DND-41 (cell line): ENCODE measurements around the gene OR10W1.

Experiments
- EZH2 ChIP-seq: IDR thresholded peaks from 3 replicates; pipeline ENCODE4 v1.6.1; 2012; ENCODE audit warnings: borderline replicate concordance, low read depth, mild to moderate bottlenecking, moderate library complexity, low read length, inconsistent platforms; ENCODE audit not compliant: severe bottlenecking
- TF ChIP-seq, protein P1 (sequence below): IDR thresholded peaks from 2 replicates; pipeline ENCODE4 v1.5.1; 2012; ENCODE audit warnings: borderline replicate concordance, low read length, moderate library complexity, mild to moderate bottlenecking; ENCODE audit not compliant: poor library complexity, severe bottlenecking; ENCODE audit errors: extremely low read depth

DNA sequence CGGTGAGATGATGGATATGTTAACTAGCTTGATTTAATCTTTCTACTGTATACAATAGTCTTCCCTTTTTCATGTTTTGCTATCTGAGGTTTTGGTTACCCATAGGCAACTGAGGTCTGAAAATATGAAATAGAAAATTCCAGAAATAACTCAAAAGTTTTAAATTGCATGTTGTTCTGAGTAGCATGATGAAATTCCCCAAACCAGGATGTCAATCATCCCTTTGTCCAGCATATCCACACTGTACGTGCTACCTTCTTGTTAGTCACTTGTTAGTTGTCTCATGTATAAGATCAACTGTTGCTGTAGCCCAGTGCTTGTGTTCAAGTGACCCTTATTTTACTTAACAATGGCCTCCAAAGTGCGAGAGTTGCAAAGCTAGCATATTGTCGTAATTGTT lies 21.2 kb upstream of the OR10W1 start:
- TF ChIP-seq, protein P1, sequence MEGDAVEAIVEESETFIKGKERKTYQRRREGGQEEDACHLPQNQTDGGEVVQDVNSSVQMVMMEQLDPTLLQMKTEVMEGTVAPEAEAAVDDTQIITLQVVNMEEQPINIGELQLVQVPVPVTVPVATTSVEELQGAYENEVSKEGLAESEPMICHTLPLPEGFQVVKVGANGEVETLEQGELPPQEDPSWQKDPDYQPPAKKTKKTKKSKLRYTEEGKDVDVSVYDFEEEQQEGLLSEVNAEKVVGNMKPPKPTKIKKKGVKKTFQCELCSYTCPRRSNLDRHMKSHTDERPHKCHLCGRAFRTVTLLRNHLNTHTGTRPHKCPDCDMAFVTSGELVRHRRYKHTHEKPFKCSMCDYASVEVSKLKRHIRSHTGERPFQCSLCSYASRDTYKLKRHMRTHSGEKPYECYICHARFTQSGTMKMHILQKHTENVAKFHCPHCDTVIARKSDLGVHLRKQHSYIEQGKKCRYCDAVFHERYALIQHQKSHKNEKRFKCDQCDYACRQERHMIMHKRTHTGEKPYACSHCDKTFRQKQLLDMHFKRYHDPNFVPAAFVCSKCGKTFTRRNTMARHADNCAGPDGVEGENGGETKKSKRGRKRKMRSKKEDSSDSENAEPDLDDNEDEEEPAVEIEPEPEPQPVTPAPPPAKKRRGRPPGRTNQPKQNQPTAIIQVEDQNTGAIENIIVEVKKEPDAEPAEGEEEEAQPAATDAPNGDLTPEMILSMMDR = no peak
- no peak for TF ChIP-seq EZH2
